HG02610 (cell line): ENCODE results near the gene DCDC2B.

Experiments
- ATAC-seq: cut with Tn5 transposase; IDR thresholded peaks from one replicate; pipeline ENCODE4 v1.9.1; 2021; ENCODE audit warnings: mild to moderate bottlenecking, moderate library complexity; ENCODE audit not compliant: unreplicated experiment

The DCDC2B gene

DNA sequence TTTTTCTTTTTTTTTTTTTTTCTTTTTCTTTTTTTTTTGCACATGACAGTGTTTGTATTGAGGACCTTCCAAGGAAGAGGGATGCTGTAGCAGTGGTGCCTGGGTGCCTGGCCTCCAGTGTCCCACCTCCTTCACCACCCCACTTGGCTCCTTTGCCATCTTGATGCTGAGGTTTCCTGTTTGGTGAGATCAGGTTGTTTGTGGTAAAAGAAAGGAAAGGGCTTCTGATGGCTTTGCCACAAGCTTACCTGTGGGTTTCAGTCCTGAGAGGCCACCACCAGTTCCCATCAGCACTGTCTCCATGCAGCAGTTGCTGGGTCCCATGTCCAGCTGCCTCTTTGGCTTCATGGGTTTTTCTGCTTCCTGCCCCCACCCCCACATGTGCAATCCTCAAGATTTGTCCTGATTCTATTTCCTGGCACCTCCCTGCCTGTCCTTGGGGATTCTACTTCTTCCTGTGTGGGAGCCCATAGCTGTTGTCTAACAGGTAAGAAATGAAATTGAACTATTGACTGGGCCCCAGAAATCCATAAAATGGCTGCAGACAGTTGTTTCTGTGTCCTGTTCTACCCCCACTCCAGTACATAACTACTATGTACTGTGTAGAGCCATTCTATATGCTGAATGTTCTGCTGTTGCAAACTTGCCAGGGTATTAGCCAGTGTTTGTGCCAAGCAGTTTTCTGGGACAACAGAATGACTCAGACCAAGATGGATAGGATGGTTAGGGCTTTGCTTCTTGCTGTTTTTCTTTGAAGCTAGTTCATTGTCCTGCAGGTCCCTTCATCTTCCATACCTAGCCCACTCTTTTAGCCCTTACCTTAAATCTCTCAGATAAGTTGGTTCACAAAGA is 12.7 kb upstream of the DCDC2B start:
- no peak for ATAC-seq

DNA sequence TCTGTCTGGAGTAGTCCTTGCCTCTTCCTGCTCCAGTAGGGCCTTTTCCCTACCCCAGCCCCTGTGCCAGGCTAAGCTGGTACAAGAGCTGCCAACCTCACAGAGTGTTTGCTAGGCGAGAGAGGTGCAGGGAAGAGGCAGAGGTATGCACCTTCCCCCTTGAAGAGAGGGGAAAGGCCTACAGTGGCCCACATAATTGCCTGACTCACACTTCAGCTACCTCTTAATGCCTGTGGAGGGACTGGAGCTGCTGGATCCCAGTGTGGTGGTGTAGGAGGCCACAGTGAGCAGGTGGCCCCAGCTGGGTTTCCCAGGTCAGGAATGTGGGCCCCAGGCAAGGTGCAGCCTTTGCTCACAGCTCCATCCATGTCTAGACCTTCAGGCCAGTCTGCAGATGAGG is 11.8 kb upstream of the DCDC2B start:
- ATAC-seq = no peak

DNA sequence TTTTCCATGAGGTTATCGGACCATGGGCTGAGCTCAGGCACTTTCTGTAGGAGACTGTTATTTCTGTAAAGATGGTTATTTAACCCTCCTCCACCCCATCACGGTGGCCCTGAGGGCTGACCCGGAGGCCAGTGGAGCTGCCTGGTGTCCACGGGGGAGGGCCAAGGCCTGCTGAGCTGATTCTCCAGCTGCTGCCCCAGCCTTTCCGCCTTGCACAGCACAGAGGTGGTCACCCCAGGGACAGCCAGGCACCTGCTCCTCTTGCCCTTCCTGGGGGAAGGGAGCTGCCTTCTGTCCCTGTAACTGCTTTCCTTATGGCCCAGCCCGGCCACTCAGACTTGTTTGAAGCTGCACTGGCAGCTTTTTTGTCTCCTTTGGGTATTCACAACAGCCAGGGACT is 11.1 kb upstream of the DCDC2B start:
- no peak for ATAC-seq

DNA sequence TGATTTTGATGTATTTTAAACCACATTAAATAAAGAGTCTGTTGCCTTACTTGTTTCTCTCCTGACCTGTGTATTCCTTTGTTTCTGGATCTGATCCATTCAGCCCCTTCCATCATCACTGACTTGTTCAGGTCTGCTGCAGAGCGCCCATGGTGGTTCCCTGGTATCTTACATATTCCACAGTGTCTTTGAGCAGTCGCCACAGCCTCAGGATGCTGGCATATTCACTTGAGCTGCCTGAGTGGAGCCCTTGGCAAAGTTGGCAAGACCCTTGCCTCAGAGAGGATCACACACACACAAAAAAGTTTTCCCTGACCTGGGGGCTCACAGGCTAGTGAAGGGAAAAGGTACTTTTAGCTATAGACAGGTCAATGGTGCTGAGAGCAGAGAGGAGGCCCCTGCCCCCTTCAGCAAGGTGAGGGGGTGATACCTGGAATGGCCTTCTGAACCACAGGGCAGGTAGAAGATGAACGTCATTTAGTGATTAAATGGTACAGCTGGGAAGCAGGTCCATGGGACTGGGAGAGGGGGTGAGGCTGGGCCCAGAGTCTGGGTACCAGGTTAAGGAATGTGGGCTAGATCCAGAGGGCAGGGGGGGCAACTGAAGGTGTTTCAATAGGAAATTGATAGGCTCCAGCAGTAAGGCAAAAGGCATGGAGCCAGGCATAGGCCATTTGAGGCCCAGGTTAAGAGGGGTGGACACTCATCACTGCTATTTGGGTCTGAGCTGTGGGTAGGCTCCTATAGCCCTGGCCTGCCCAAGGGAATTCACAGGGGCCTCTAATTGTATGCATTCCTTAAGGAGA is 10.4 kb upstream of the DCDC2B start:
- no peak for ATAC-seq

DNA sequence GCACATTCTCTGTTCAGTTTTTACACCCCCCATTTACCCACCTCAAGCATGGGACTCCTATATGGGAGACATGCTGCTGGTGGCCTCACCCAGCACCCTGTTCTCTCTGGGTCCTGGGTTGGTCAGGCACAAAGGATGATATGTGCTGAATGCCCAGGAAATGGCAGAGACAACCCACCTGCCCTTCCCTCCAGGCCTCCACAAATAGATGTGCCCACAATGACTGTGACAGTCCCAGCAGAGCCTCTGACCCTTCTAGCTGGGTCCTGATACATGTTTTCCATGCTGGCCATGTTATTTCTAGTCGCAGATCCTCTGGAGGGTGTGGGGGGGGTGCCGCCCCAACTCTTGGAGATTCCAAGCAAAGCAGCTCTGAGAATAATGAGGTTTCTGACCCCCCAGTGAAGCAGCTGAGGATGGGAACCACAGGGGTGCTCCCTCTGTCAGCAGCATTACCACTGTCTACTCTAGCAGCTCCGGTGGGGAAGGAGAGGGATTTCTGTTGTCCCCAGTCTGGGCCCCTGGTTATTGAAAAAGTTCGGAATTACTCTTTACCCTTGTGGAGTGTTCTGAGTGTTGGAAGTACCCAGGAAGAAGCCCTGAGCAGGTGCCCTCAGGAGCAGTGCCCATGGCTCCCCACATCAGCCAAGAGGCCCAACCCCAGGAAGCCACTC is 9.7 kb upstream of the DCDC2B start:
- no peak for ATAC-seq

DNA sequence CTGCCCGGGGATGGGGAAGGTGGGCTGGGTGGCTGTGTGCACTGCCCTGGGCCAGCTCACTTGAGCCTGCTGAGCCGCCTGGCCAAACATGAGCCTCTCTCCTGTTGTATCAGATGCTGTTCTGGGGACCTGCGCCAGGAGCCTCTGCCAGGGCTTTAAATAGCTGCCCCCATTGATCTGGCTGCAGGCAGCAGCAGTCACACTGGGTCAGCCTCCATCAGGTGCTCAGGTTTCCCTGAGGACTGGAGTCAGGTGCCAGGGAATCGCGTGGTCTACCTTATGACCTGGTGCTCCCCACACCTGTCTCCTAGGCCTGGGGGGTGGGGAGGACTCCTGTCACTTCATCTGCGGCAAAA is 9.2 kb upstream of the DCDC2B start:
- ATAC-seq = no peak

DNA sequence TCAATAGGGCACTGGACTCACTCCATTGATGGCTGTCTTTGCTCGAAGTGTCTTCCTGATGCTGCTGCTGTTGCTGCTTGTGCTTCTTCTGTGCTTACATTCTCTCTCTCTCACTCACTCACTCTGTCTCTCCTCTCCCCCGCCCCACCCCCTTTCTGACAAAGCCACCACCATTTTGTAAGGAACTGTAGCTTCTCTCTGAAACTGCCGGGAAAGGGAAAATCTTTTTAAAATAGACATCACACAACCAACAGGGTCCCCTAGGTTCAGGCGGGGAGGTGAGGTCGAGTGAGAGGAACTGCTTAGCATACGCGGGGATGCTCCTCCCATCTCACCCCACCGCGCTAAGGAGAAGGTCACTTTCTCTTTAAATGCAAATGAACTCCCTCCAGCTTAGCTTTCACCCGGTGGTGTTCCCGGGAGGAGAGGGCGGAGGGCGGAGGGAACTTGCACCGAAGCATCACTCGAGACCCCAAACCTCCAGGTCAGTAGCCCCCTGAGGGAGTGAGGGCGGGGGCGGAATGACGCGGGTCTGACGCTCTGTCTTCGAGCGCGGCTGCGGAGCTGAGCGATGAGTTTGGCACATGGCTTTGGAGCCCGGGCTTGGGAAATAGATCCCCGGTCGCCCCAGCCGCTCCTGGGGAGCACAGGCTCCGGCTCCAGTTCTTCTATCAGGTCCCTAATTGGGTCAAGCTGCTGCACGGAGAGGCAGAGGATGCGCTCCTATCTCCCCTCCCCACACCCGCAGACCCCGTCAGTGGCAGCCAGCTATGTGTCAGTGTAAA is 8.5 kb upstream of the DCDC2B start, which contains the start of gene CCDC28B:
CCDC28B (plus strand) TSS at position 370 of the 785 bp plus-strand sequence. CDS start 1,341 bp downstream, outside the sequence.
- no peak for ATAC-seq

DNA sequence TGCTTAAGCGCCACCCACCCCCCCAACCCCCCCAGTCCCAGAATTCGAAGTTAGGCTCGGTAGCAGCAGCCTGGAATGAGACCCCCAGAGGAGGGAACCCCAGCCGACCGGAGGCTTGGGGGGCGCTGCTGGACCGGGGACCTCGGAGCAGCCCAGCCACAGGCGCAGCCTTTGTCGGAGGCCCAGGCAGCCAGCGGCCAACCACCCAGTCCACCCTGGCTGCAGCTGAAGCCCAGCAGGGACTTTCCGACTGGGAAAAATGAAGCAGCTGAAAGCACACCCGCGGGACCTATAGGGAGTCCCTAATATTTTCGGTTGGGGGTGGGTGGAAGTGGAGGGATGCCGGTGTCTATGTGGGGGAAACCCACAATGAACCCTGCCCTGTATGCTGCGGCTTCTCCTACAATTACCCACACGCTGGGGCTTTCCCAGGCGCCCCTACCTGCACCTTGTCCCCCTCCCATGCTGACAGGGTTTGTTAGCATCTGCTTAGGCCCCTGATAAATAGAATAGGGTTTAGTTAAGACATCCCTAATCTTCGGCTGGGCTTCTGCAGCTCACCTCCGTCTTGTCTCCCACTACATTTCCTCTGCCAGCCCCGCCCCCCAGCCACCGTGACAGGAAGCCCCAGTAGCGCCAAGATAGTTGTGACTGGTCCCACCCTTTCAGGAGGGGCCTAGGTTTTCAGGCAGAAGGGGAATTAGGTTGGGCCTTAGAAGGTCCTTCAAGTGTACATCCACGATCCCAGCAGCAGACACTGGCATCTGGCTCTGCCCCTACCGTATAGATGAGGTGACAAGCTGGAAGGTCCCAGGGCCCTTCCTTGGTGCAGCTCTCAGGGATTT is 7.7 kb upstream of the DCDC2B start:
- peak; percentile 30 for ATAC-seq

DNA sequence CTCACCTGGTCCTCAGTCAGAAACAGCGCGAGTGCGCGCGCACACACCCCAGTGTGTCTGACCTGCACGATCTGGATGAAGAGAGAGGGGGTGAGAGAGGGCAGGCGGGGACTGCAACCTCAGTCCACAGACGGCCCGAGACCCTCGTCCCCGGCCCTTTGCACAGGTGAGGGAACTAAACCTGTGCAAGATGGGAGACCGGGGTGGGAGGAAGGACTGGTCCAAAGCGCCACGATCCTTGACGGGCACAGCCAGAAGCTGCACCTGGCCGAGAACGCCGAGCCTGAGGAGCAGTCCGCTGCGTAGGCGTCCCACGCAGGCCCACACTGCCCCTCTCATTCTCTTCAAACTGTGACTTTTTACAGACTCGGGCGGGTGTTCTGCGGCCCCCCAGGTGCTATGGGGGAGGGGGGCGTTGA is 3.9 kb upstream of the DCDC2B start:
- ATAC-seq = no peak

DNA sequence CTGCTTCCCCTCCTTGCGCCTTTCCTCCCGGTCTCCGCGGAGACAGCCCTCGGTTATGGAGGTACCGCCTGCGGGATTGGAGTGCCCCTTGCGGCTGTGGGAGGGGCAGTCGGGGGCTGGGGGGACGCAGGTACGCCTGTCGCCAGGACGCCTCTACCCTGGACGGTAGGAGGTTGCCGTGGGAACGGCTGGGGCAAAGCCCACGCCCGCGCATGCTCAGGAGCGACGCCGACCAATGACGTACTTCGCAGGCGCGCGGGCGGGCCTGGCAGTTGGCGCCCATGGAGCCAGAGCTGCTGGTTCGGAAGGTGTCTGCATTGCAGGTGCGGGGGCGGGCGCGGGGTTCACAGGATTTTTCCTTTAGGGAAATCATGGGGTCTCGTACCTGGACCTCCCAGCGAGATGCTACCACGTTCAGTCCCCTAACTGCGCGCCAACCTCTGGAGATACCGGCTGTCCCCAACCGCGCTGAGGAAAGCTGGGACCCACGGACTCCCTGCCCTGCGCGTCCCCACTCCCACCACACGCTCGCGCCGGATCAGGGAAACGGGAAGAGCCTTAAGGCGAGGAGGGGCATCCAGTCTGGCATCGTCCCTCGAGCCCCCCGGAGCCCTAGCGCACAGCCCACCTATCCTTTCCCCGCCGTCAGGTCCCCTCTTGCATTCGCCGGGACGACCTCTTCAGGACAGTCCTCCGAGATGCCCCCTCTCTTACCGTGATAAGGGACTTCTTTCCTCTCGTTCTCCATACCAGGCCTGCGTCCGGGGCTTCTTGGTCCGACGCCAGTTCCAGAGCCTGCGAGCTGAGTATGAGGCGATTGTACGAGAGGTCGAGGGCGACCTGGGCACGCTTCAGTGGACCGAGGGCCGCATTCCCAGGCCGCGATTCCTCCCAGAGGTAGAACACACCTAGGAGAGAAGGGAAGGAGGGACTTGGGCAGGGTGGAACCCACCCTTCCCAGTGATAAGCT is 3.2 kb upstream of the DCDC2B start, which contains the start of gene IQCC:
IQCC (plus strand) TSS at position 271 of the 970 bp plus-strand sequence; CDS start at position 282, 11 bp downstream.
- ATAC-seq = peak; percentile 38

DNA sequence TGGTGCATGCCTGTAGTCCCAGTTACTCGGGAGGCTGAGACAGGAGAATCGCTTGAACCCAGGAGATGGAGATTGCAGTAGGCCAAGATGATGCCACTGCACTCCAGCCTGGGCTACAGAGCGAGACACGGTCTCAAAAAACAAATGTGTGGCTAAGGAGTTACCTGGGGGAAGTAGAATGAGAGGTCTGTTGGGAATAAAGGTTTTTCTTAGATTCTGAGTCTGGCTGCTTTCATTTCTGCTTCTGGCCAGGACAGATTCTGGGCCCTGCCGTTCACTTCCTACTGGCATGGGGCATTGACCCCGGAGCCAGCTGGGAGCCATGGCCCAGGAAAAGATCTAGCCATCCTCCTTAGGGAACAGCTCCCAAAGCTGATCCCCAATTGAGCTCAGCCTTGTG is 420 bp upstream of the DCDC2B start:
- no peak for ATAC-seq

DNA sequence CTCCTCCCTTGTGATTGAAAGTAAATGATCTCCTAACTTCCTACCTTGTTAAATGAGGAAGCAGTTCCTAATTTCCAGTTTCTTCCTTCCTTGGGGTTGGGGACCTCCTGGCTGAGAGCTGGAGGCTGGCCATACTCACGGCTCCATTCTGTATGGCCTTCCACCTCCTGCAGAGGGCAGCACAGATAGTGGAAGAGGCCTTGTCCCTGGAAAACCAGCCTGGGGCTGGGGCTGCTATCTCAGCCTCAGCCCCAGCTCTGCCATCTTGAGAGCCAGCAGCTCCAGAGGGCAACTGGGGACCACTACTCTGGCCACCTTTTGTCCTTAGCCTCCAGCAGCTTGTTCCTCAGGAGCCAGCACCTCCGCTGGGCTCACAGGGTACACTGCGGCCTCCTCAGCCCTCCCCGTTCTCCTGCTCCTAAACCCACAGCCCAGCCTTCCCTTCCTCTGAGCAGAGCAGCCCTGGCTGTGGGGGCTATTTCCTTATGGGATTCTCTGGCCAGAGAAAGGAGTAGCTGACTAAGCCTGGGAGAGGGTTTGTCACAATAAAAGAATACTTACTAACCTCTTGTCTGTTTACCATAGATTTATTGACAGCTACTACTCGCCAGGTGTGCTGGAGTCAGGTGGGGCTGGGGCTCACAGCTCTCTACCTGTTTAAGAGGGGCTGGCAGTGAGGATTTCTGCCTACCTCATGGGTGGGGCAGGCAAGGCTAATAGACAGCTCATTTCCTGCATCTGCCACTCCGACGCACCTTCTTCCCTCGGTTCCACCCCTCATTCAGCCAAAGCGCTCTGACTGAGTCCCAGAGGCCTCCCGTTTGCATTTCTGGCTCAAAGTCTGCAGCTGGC is 7.0 kb downstream of the DCDC2B start:
- ATAC-seq = no peak

DNA sequence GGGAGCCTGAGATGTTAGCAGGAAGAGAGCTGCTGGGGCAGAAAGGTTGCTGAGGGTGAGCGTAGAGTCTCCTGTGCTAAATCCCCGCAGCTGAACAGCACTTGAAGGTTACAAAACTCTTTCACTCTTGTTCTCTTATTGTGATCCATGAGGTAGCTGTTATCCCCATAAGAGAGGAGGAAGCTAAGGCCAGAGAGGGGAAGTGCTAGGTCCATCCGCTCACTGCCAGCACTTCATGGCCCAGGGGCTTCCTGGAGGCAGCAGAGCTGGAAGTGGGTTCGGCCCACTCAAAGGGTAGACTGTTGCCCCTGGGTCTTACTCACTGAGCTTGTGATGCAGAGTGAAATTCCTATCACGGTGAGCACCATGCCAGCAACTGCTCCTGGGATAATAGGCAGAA is 7.7 kb downstream of the DCDC2B start:
- no peak for ATAC-seq

DNA sequence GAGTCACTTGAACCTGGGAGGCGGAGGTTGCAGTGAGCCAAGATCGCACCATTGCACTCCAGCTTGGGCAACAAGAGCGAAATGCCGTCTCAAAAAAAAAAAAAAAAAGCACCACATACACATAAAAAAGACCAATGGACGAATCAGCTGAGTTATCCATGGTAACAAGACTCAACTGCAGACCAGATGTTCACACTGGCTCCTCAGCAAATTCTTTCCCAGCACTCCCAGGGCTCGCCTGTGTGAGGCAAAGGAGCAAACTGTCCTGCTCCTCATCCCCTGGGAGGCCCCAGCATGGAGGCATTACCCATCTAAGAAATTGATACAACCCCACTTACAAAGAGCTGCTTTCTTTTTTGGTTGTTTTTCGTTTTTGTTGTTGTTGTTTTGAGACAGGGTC is 10.1 kb downstream of the DCDC2B start:
- no peak for ATAC-seq

DNA sequence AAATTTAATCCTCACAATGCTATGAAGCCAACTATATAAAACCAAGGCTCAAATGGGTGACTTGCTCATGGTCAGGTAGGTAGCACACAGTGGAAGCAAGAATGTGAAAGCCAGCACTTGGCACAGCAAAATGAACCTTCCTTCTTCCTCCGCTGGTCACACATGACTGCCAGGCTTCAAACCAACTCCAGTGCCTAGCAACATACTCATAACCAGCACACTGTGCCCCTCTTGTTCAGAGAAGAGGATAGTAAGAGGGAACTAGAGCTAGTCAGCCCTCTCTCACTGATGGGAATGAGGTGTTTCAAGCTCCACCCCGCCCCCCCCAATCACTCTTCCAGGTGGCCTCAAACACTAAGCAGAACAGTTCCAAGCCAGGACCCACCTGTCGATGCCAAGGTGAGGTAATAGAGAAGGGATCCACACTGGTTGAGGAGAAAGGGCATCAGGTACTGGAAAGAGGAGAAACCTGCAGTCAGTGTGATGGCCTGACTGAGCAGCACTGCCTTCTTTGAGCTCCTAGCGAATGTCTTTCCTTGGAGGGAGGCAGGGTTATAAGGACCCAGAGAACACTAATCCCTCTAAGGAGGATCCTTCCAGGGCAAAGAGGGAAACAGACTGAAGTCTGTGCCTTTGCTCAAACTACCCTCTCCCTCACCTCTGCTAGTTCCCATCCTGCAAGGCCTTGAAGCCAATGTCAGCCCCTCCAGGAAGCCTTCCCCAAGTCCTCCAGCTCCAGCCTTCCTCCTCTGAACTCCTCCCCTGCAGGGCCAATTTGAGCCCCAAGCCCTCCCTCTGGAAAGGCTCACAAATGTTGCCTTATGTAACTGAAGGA is 12.1 kb downstream of the DCDC2B start:
- ATAC-seq = no peak

DNA sequence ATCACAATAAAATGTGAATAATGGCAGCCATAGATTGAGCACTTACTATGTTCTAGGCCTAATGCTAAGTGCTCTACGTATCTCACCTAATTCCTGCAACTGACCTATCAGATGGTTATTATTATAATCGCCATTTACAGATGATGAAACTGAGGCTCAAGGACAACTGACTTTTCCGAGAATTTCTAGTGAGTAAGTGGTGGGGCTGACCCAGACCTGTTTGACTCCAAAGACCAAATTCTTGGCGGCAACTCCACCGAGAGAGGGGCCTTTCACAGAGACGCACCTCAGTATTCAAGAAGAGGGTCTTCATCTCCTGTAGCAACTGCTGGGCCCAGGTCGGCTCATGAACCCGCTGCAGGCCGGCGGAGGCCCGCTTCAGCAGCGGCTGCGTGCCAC is 12.7 kb downstream of the DCDC2B start:
- no peak for ATAC-seq
